Measurements from ENCODE around the gene PPA1. TPM values are rescaled to one million over a fixed set of nuclear protein-coding genes. Genes with fewer than 3 reads are reported as not detected.
"Not testable (repeated sequence)": the region's sequence is repeated elsewhere in the genome, so short reads cannot be mapped to it uniquely, and the experiment has no call there.

The PPA1 gene
- total RNA-seq, 4 donors from 2014 or later = 48.5 to 107 (median 69.8) TPM

DNA sequence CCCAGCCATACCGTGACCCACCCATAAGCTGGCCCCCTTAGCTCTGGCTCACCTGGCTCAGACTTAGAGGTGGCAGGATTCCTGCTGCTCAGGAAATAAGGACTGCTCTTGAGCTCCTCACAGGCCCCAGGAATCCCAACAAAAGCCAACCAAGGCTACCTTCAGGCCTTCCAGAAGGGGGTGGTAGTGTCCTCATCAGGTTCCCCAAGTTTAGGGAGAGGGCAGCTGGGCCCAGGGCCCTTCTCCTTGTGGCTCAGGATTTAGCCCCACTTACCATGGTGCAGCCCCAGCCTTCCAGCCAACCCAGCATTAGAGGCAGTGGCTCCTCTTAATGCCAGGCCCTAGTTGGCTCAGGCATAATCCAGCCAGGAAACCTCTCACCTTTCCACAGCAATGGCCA, 27.0 kb upstream of the PPA1 start:
- intact Hi-C loops (cut with DNase I; ENCODE audit: low total_unique reads) = no loop called here
- DNase-seq = no peak
- Histone ChIP-seq H3K27me3 (peaks cover 0 to 5% of the 10 kb centered on the region in 2 donors), H3K36me3 (no peaks in the 10 kb centered on the region), H3K4me3 (no peak overlapping the region), H3K4me1 (no peaks in the 10 kb centered on the region), H3K27ac (no peak overlapping the region), H3K9me3 (no peaks in the 10 kb centered on the region)
- TF ChIP-seq, protein P1, sequence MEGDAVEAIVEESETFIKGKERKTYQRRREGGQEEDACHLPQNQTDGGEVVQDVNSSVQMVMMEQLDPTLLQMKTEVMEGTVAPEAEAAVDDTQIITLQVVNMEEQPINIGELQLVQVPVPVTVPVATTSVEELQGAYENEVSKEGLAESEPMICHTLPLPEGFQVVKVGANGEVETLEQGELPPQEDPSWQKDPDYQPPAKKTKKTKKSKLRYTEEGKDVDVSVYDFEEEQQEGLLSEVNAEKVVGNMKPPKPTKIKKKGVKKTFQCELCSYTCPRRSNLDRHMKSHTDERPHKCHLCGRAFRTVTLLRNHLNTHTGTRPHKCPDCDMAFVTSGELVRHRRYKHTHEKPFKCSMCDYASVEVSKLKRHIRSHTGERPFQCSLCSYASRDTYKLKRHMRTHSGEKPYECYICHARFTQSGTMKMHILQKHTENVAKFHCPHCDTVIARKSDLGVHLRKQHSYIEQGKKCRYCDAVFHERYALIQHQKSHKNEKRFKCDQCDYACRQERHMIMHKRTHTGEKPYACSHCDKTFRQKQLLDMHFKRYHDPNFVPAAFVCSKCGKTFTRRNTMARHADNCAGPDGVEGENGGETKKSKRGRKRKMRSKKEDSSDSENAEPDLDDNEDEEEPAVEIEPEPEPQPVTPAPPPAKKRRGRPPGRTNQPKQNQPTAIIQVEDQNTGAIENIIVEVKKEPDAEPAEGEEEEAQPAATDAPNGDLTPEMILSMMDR (IDR thresholded peaks at IDR 0.05) = no peak
- TF ChIP-seq POLR2A (IDR thresholded peaks at IDR 0.05) = no peak

DNA sequence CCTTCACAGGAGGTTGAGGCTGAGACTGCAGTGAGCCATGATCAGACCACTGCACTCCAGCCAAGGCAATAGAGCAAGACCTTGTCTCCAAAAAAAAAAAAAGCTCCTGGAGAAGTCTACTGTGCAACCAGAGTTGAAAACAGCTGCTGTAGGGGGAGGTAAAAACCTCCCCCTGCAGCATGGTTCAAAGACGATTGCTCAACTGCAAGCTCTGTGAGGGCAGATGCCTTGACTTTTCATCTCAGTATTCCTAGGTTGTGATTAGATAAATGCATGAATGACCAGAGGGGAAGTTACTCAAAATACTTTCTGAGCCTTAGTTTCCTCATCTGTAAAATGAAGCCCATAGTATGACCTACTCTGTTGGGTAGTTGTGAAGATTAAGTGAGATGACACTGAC, 25.0 kb upstream of the PPA1 start:
- no peaks in the 10 kb centered on the region for H3K4me1 ChIP-seq
- peaks cover 0 to 7% of the 10 kb centered on the region in 2 donors for H3K27me3 ChIP-seq
- H3K9me3 ChIP-seq = no peaks in the 10 kb centered on the region
- TF ChIP-seq, protein P1 (IDR thresholded peaks at IDR 0.05) = no peak
- TF ChIP-seq POLR2A (IDR thresholded peaks at IDR 0.05) = no peak
- no peak overlapping the region for H3K27ac ChIP-seq
- intact Hi-C loops (cut with DNase I; ENCODE audit: low total_unique reads) = no loop called here
- DNase-seq = no peak
- no peak overlapping the region for H3K4me3 ChIP-seq
- no peaks in the 10 kb centered on the region for H3K36me3 ChIP-seq

DNA sequence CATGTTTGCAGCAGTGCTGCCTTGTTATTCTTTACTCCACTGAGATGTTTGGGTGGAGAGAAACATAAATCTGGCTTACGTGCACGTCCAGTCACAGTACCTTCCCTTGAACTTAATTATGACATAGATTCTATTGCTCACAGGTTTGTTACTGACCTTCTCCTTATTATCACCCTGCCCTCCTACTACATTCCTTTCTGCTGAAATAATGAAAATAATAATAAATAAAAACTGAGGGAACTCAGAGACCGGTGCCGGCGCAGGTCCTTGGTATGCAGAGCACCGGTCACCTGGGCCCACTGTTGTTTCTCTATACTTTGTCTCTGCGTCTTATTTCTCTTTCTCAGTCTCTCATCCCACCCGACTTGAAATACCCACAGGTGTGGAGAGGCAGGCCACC, 24.6 kb upstream of the PPA1 start:
- H3K4me1 ChIP-seq; intact Hi-C loops (cut with DNase I; ENCODE audit: low total_unique reads); H3K27ac ChIP-seq; H3K36me3 ChIP-seq; H3K9me3 ChIP-seq; H3K4me3 ChIP-seq; DNase-seq; H3K27me3 ChIP-seq: not testable (repeated sequence)

DNA sequence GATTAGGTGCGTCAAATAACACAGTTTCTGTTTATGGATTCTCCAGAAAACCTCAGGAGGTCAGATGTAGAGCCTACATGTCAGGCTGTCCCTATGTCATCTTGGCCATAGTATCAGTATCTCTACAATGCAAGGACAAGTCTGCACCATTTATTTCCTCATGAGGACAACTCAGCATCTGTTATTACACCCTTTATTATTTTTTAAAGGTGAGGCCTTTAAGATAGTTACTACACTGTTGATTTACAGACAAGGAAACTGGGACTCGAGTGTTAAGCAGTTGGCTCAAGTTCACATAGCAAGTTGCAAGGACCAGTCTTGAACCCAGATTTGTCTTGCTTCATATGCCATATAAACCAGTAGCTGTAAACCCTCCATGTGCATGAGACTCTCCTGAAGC, 23.2 kb upstream of the PPA1 start:
- H3K27me3 ChIP-seq = peaks cover 0 to 7% of the 10 kb centered on the region in 2 donors
- intact Hi-C loops (cut with DNase I; ENCODE audit: low total_unique reads) = no loop called here
- H3K27ac ChIP-seq = no peak overlapping the region

DNA sequence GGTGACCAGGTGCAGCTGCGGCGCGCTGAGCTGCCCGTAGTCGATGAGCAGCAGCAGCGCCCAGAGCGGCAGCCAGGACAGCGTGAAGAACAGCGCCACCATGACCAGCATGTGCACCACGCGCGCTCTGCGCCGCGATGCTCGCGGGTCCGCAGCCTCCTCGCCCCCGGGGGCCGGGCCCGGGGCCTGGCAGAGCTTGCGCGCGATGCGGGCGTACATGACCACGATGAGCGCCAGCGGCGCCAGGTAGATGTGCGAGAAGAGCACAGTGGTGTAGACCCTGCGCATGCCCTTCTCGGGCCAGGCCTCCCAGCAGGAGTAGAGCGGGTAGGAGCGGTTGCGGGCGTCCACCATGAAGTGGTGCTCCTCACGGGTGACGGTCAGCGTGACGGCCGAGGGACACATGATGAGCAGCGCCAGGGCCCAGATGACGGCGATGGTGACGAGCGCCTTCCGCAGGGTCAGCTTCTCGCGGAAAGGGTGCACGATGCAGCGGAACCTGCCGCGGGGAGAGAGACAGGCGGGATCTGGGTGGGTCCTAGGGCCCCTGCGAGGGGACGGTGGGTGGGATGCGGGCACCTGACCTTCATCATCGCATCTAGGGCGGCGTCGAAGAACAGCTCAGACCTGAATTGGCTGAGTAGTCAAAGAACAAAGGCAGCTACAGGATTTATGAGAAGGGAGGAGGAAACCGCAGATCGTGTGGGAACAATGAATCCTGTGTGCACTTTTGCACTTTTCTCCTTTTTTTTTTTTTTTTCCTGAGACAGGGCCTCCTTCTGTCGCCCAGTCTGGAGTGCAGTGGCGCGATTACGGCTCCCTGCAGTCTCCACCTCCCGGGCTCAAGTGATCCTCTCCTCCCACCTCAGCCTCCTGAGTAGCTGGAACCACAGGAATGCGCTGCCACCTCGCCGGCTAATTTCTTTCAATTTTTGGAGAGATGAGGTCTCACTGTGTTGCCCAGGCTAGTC, 22.4 kb upstream of the PPA1 start:
- peaks cover 0 to 7% of the 10 kb centered on the region in 2 donors for H3K27me3 ChIP-seq

More for the DNA sequence above, 23.2 kb upstream of the PPA1 start:
- no peaks in the 10 kb centered on the region for H3K36me3 ChIP-seq
- peaks cover 0 to 3% of the 10 kb centered on the region in 2 donors for H3K9me3 ChIP-seq
- DNase-seq = no peak
- H3K4me1 ChIP-seq = no peaks in the 10 kb centered on the region
- TF ChIP-seq POLR2A (IDR thresholded peaks at IDR 0.05) = no peak
- TF ChIP-seq, protein P1 (IDR thresholded peaks at IDR 0.05) = no peak
- H3K4me3 ChIP-seq = no peak overlapping the region

More for the DNA sequence above, 22.4 kb upstream of the PPA1 start:
- no peak for DNase-seq
- Histone ChIP-seq H3K4me1 (no peaks in the 10 kb centered on the region), H3K4me3 (no peak overlapping the region), H3K9me3 (peaks cover 0 to 3% of the 10 kb centered on the region in 2 donors), H3K27ac (no peak overlapping the region), H3K36me3 (no peaks in the 10 kb centered on the region)
- no peak for TF ChIP-seq POLR2A (IDR thresholded peaks at IDR 0.05)
- TF ChIP-seq, protein P1 (IDR thresholded peaks at IDR 0.05) = no peak
- intact Hi-C loops (cut with DNase I; ENCODE audit: low total_unique reads) = no loop called here

Measured in uterus (tissue), 4 donors.